ENCODE measurements around the gene RASAL3. TPM values are rescaled to one million over a fixed set of nuclear protein-coding genes. Genes with fewer than 3 reads are reported as not detected.
"Not testable (repeated sequence)": the region's sequence is repeated elsewhere in the genome, so short reads cannot be mapped to it uniquely, and the experiment has no call there.

Gene RASAL3
- total RNA-seq, 1 experiment from 2014 or later: 1.9 TPM

- not testable (repeated sequence) for H3K18ac ChIP-seq (ENCODE audit: insufficient read length, low read depth, low read length); H3K27ac Mint-ChIP-seq; H3K79me1 ChIP-seq (ENCODE audit: insufficient read depth, low read depth, low read length, poor library complexity, severe bottlenecking); H2BK15ac ChIP-seq (ENCODE audit: low read depth, low read length); H3K9ac ChIP-seq (ENCODE audit: extremely low read depth, insufficient read length, low read length); H3K4me3 Mint-ChIP-seq; H2AK5ac ChIP-seq (ENCODE audit: insufficient read length, low read length); H3T11ph ChIP-seq (ENCODE audit: low read length); H3K4ac ChIP-seq (ENCODE audit: low read depth, low read length); H2BK5ac ChIP-seq (ENCODE audit: insufficient read length, low read length); DNase-seq; H2BK20ac ChIP-seq (ENCODE audit: low read depth, low read length, poor library complexity, severe bottlenecking); H3K23ac ChIP-seq (ENCODE audit: insufficient read length, low read depth, low read length); H3K4me2 ChIP-seq (ENCODE audit: insufficient read depth, insufficient read length, low read length); H3K4me1 ChIP-seq (ENCODE audit: insufficient read depth, low read length); H2BK12ac ChIP-seq (ENCODE audit: insufficient read length, low read depth, low read length); H3K27ac ChIP-seq (ENCODE audit: insufficient read length, low read depth, low read length); H3K27me3 ChIP-seq (ENCODE audit: insufficient read depth, low read length); H3K23me2 ChIP-seq (ENCODE audit: insufficient read length, low read depth, low read length, poor library complexity, severe bottlenecking); H4K91ac ChIP-seq (ENCODE audit: insufficient read length, low read depth, low read length); H2AFZ ChIP-seq (ENCODE audit: low read length); H4K20me1 ChIP-seq (ENCODE audit: control insufficient read depth, insufficient read depth, insufficient read length); H3K79me2 ChIP-seq (ENCODE audit: insufficient read depth, low read length); H3K4me1 Mint-ChIP-seq; H4K8ac ChIP-seq (replicated peaks; ENCODE audit: insufficient read length, low read depth, low read length); H4K5ac ChIP-seq (ENCODE audit: insufficient read length, low read depth, low read length); H3K27me3 Mint-ChIP-seq (ENCODE audit: low read depth); H3K14ac ChIP-seq (ENCODE audit: insufficient read depth, low read length); H2BK120ac ChIP-seq (ENCODE audit: low read depth, low read length, poor library complexity, severe bottlenecking); H3K56ac ChIP-seq (ENCODE audit: insufficient read length, low read depth, low read length)
- no CpG with 5 or more reads among the region's 7 CpGs for WGBS (ENCODE audit: extremely low coverage, insufficient read length, low lambda C conversion rate)
- peaks cover 24% of the 10 kb centered on the region for H3K9me3 ChIP-seq (ENCODE audit: control insufficient read depth, low read depth, low read length)
- peaks cover 0 to 27% (median 12%) of the 10 kb centered on the region in 3 experiments; a peak in 3 of 7 replicates for H3K36me3 Mint-ChIP-seq (ENCODE audit: insufficient read depth in 1 of 3, low read depth in 3 of 3)
- H3K9me3 Mint-ChIP-seq: peaks cover 31 to 82% of the 10 kb centered on the region in 2 experiments
Observed at GRCh38 chr19:15480996-15481395, 16.7 kb upstream of the RASAL3 start.
